Heart right ventricle (tissue), 16 donors: ENCODE measurements around the gene ANKRD17. TPM values are rescaled to one million over a fixed set of nuclear protein-coding genes. Genes with fewer than 3 reads are reported as not detected.

Experiments
- ATAC-seq, 8 donors: fragments of 200-7000 bp; cut with Tn5 transposase; one replicate each; pipeline ENCODE4 v1.9.1; 2020; ENCODE audit warnings: mild to moderate bottlenecking in 8 of 8, moderate library complexity in 8 of 8, moderate number of reproducible peaks in 1 of 8
- DNase-seq, 2 donors: peaks; one replicate each; pipeline ENCODE4 v3.0.0-alpha.2; 2020
- H3K27ac ChIP-seq, 10 donors: fragments of 200-600 bp; sonication (generic) in 2 of 10; one replicate each; pipeline versions ENCODE4 v1.5.0 to v1.8.0; 2020 to 2022; ENCODE audit warnings: mild to moderate bottlenecking in 3 of 10
- H3K27me3 ChIP-seq, 7 donors: fragments of 200-600 bp; one replicate each; pipeline ENCODE4 v1.8.0; 2021 to 2022; ENCODE audit warnings: mild to moderate bottlenecking in 2 of 7
- H3K36me3 ChIP-seq, 9 donors: fragments of 200-600 bp; sonication (generic) in 1 of 9; one replicate each; pipeline versions ENCODE4 v1.5.0 to v1.8.0; 2020 to 2022; ENCODE audit warnings: mild to moderate bottlenecking in 2 of 9
- H3K4me1 ChIP-seq, 9 donors: fragments of 200-600 bp; sonication (generic) in 1 of 9; one replicate each; pipeline versions ENCODE4 v1.5.0 to v1.8.0; 2020 to 2022; ENCODE audit warnings: mild to moderate bottlenecking in 4 of 9
- H3K4me3 ChIP-seq, 10 donors: fragments of 200-600 bp; sonication (generic) in 2 of 10; one replicate each; pipeline versions ENCODE4 v1.5.0 to v1.8.0; 2020 to 2022; ENCODE audit warnings: mild to moderate bottlenecking in 7 of 10, moderate library complexity in 2 of 10
- H3K9me3 ChIP-seq, 11 donors: fragments of 200-600 bp in 10 of 11; sonication (generic) in 2 of 11; one replicate each; pipeline versions ENCODE4 v1.5.0 to v1.8.0; 2013 to 2022; ENCODE audit warnings: mild to moderate bottlenecking in 2 of 11, control low read depth in 1 of 11, moderate library complexity in 1 of 11
- WGBS, 2 donors: extraction: QIAGEN DNeasy Blood & Tissue Kit; methylation state at CpG; one replicate each; pipeline ENCODE4 v1.1.7; 2013; ENCODE audit warnings: inconsistent platforms in 1 of 2; 5-methylcytosine and 5-hydroxymethylcytosine counted together
- intact Hi-C, 10 donors: fragments of 100-400 bp; cut with DNase I; formaldehyde crosslinking; loops; one replicate each; pipeline versions ENCODE4 v1.11.1 to v1.14.2; 2022
- polyA plus RNA-seq, 2 donors: library from polyadenylated mRNA; stranded (reverse); fragments of 200-250 nt; gene quantifications; one replicate each; pipeline ENCODE4 v1.2.3, GENCODE V29; 2013
- total RNA-seq, 10 donors: library from RNA; stranded (reverse); fragmentation: NEBNext Ultra II Directional in 3 of 10; extraction: Animal tissue kit (Norgen Biotek cat#: 25700) in 3 of 10; gene quantifications; one replicate each; pipeline versions ENCODE4 v1.2.1 to v1.2.4, GENCODE V29; 2021 to 2023
- TF ChIP-seq, protein P1 (sequence below), 9 donors: fragments of 200-600 bp; sonication (generic) in 2 of 9; IDR thresholded peaks; one replicate each; pipeline versions ENCODE4 v1.5.0 to v1.8.0; 2021 to 2022; ENCODE audit warnings: antibody characterized with exemption in 9 of 9, mild to moderate bottlenecking in 5 of 9, moderate library complexity in 1 of 9
- donor health status: Arrhythmogenic right ventricular cardiomyopathy.
- donor health status: ischemic (EF 13 %, LVEDD 7.1; RV severe dilation, severe dysfunction).
- donor health status: healthy with polysubstance abuse.
- donor health status: DM: no; HTN: yes; CAD: no.
- donor health status: DM: no; HTN: no; CAD: no.
- donor health status: ischemic (EF 25% LVEDD 6.9; RV normal size, moderate dysfunction).
- donor health status: ischemic (EF 25% LVEDD 5.7; RV mildly dilated, moderate dysfunction).
- donor health status: healthy.
- donor health status: DM: yes; HTN: yes; CAD: no.
- donor health status: Ischemic cardiomyopathy.
- donor health status: ischemic (EF 35%, LVEDD 5.7; RV mildly dilated, moderate dysfunction).
- donor health status: nonischemic (EF 11% LVEDD 7.7; RV severe dilation, severe dysfunction).
- donor health status: DM: yes; HTN: yes; CAD: no.
- donor health status: PGD.
- donor health status: ischemic (EF 29% LVEDD 5.4; RV normal size, mild dysfunction).
- donor health status: nonischemic (EF 23%, LVEDD 6.1; RV moderate dilation, normal function).

Gene ANKRD17
- total and polyA plus RNA-seq, 12 donors: 13.5 to 71.7 (median 60.4) TPM

DNA sequence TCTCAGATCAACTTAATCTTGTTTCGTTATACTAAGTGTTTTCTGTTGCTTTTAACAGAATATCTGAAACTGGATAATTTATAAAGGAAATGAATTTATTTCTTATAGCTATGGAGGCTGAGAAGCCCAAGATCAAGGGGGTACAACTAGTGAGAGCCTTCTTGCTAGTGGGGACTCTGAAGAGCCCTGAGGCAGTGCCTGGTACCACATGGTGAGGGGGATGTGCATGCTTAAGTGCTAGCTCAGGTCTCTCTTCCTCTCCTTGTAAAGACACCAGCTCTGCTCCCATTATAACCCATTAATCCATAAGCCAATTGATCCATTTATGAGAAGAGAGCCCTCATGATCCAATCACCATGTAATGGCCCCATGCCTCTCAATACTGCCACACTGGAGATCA lies 207.0 kb downstream of the ANKRD17 start:
- H3K36me3 ChIP-seq: peaks cover 0 to 36% (median 9%) of the 10 kb centered on the region in 9 donors
- peaks cover 0 to 6% (median 0%) of the 10 kb centered on the region in 9 donors for H3K4me1 ChIP-seq
- H3K9me3 ChIP-seq: no peaks in the 10 kb centered on the region
- H3K27me3 ChIP-seq: no peaks in the 10 kb centered on the region
- no peak overlapping the region for H3K4me3 ChIP-seq
- 98 to 99% methylated on average over 1 of the region's 1 CpG for WGBS, 2 donors
- H3K27ac ChIP-seq: no peak overlapping the region
- DNase-seq (no peak), ATAC-seq (no peak)
- TF ChIP-seq, protein P1, sequence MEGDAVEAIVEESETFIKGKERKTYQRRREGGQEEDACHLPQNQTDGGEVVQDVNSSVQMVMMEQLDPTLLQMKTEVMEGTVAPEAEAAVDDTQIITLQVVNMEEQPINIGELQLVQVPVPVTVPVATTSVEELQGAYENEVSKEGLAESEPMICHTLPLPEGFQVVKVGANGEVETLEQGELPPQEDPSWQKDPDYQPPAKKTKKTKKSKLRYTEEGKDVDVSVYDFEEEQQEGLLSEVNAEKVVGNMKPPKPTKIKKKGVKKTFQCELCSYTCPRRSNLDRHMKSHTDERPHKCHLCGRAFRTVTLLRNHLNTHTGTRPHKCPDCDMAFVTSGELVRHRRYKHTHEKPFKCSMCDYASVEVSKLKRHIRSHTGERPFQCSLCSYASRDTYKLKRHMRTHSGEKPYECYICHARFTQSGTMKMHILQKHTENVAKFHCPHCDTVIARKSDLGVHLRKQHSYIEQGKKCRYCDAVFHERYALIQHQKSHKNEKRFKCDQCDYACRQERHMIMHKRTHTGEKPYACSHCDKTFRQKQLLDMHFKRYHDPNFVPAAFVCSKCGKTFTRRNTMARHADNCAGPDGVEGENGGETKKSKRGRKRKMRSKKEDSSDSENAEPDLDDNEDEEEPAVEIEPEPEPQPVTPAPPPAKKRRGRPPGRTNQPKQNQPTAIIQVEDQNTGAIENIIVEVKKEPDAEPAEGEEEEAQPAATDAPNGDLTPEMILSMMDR (IDR thresholded peaks at IDR 0.05): no peak
- intact Hi-C loops: loop anchor here in 1 of 10 donors (10.0 kb wide), 1 partner anchor 213 kb away; no protein-coding TSS in a partner anchor

DNA sequence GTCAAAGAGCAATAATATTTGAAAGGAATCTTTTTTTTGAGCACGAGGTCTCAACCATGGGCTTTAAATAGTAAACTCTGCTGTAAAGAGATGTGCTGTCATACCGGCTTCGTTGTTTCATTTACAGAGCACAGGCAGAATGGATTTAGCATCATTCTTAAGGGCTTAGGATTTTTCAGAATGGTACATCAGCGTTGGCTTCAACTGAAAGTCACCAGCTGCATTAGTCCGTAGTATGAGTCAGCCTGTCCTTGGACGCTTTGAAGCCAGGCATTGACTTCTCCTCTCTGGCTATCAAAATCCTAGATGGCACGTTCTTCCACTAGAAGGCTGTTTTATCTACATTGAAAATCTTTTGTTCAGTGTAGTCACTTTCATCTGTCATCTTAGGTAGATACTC lies 212.7 kb downstream of the ANKRD17 start:
- intact Hi-C loops: no loop called here
- ATAC-seq: no peak
- TF ChIP-seq, protein P1 (IDR thresholded peaks at IDR 0.05): no peak
- WGBS, 2 donors: 86 to 87% methylated on average over 7 of the region's 7 CpGs
- no peaks in the 10 kb centered on the region for H3K36me3 ChIP-seq
- no peak overlapping the region for H3K4me3 ChIP-seq
- peaks cover 0 to 1% (median 0%) of the 10 kb centered on the region in 11 donors for H3K9me3 ChIP-seq
- H3K4me1 ChIP-seq: no peaks in the 10 kb centered on the region
- H3K27ac ChIP-seq: no peak overlapping the region
- H3K27me3 ChIP-seq: no peaks in the 10 kb centered on the region
- no peak for DNase-seq

DNA sequence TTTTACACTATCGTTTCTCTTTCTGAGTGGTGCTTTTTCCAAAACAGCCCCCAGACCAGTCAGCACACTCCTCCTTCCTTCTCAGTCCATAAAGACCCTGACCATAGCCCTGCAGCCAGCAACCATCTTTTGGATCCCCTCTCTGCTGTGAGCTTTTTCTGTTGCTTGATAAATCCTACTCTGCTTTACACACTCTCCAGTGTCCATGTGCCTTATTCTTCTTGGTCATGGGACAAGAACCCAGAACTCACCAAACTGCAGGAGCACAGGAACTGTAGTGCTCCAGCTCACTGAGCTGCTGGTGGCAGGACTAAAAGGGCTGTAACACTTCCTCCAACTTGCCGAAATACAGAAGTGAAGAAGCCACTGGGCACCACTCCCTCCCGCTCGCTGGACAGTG lies 221.5 kb downstream of the ANKRD17 start:
- 94 to 97% methylated on average over 4 of the region's 4 CpGs for WGBS, 2 donors
- intact Hi-C loops: no loop called here

DNA sequence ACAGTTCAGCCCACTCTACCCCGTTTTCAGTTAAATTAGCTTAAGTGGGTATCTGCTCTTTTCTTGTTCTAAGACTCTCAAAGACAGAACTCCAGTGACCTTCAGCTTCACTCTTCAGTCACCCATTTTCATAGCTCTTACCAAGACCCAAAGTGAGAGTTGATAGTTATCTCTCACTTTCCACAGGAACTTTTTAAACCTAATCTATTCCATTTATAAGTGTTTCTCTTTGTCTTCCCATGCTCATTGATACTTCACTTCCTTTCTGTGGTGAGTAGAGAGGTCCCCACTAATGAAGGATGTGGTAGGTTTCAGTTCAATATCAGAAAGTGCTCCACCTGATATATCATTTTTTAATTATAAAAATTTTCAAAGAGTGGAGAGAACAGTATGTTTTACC lies 222.5 kb downstream of the ANKRD17 start:
- intact Hi-C loops: no loop called here

More for the DNA sequence above, 221.5 kb downstream of the ANKRD17 start:
- ATAC-seq: no peak
- Histone ChIP-seq H3K27me3 (no peaks in the 10 kb centered on the region), H3K4me3 (no peak overlapping the region), H3K36me3 (no peaks in the 10 kb centered on the region), H3K4me1 (no peaks in the 10 kb centered on the region), H3K9me3 (peaks cover 0 to 27% (median 7%) of the 10 kb centered on the region in 11 donors), H3K27ac (no peak overlapping the region)
- TF ChIP-seq, protein P1 (IDR thresholded peaks at IDR 0.05): no peak
- DNase-seq: no peak

More for the DNA sequence above, 222.5 kb downstream of the ANKRD17 start:
- ATAC-seq (no peak), DNase-seq (no peak)
- Histone ChIP-seq H3K4me3 (no peak overlapping the region), H3K27me3 (no peaks in the 10 kb centered on the region), H3K27ac (no peak overlapping the region), H3K9me3 (peaks cover 0 to 27% (median 7%) of the 10 kb centered on the region in 11 donors), H3K36me3 (no peaks in the 10 kb centered on the region), H3K4me1 (no peaks in the 10 kb centered on the region)
- WGBS, 2 donors: 74 to 86% methylated on average over 1 of the region's 1 CpG
- TF ChIP-seq, protein P1 (IDR thresholded peaks at IDR 0.05): no peak
